H1 (cell line): ENCODE measurements around the gene CNPY3. TPM values are rescaled to one million over a fixed set of nuclear protein-coding genes. Genes with fewer than 3 reads are reported as not detected.

Experiments
- CTCF ChIA-PET: fragments of 300-600 bp; sonication (Branson Sonifier 250); formaldehyde crosslinking; loops from one replicate; lab custom pipeline; 2021; ENCODE audit not compliant: partially characterized antibody; lab: Charles Lee
- POLR2A ChIA-PET: fragments of 300-600 bp; sonication (Branson Sonifier 250); formaldehyde crosslinking; loops from one replicate; lab custom pipeline; 2021; ENCODE audit warnings: inconsistent platforms; ENCODE audit not compliant: partially characterized antibody; lab: Charles Lee
- DNase-seq, 2 experiments: peaks; one replicate each; pipeline versions ENCODE4 v3.0.0 to v3.0.0-alpha.2; 2010 to 2022; ENCODE audit warnings: low spot score in 2 of 2, low read depth in 1 of 2, mixed read lengths in 1 of 2
- FAIRE-seq: peaks from 2 replicates; lab custom pipeline; 2011; peaks lifted over from hg19 to GRCh38; lab: Jason Lieb, UNC
- H2AFZ ChIP-seq: 2 replicates; pipeline ENCODE4 v1.8.1; 2012; ENCODE audit warnings: low read length, inconsistent platforms
- H2AK5ac ChIP-seq: 2 replicates; pipeline ENCODE4 v1.6.1; 2013; ENCODE audit warnings: low read depth, low read length
- H2BK120ac ChIP-seq: replicated peaks from 2 replicates; pipeline ENCODE3; 2013; ENCODE audit warnings: low read depth, low read length, inconsistent platforms
- H2BK12ac ChIP-seq: 2 replicates; pipeline ENCODE4 v1.6.1; 2013; ENCODE audit warnings: low read depth, low read length
- H2BK15ac ChIP-seq: 2 replicates; pipeline ENCODE4 v1.6.1; 2013; ENCODE audit warnings: low read length
- H2BK20ac ChIP-seq: 2 replicates; pipeline ENCODE4 v1.6.1; 2013; ENCODE audit warnings: low read length
- H2BK5ac ChIP-seq: 2 replicates; pipeline ENCODE4 v1.6.1; 2013; ENCODE audit warnings: low read depth, low read length
- H3K14ac ChIP-seq: 2 replicates; pipeline ENCODE4 v1.6.1; 2013; ENCODE audit warnings: inconsistent platforms; ENCODE audit not compliant: insufficient read length
- H3K18ac ChIP-seq: 2 replicates; pipeline ENCODE4 v1.6.1; 2013; ENCODE audit warnings: low read length; ENCODE audit errors: extremely low read depth
- H3K23ac ChIP-seq: 2 replicates; pipeline ENCODE4 v1.6.1; 2013; ENCODE audit warnings: inconsistent platforms; ENCODE audit not compliant: insufficient read length
- H3K23me2 ChIP-seq: 2 replicates; pipeline ENCODE4 v1.6.1; 2013; ENCODE audit warnings: low read depth, low read length
- H3K27ac ChIP-seq: 2 replicates; pipeline ENCODE4 v1.6.1; 2011; ENCODE audit warnings: low read depth, low read length, inconsistent platforms
- H3K27me3 ChIP-seq, 4 experiments: replicated peaks in 1 of 4; 1 replicate in 1 of 4; 2 replicates in 3 of 4; pipeline versions ENCODE4 v1.6.1 to v1.8.1; 2011 to 2013; ENCODE audit warnings: low read length in 3 of 4, mild to moderate bottlenecking in 3 of 4, inconsistent platforms in 2 of 4, mixed read lengths in 2 of 4, moderate library complexity in 1 of 4; ENCODE audit not compliant: control insufficient read depth in 3 of 4, insufficient read depth in 3 of 4; ENCODE audit errors: extremely low read depth in 1 of 4
- H3K36me3 ChIP-seq, 4 experiments: 2 replicates each; pipeline versions ENCODE4 v1.6.1 to v1.8.1; 2011 to 2013; ENCODE audit warnings: mild to moderate bottlenecking in 4 of 4, low read length in 3 of 4, moderate library complexity in 2 of 4, control low read depth in 1 of 4, inconsistent platforms in 1 of 4; ENCODE audit not compliant: insufficient read depth in 4 of 4, control insufficient read depth in 2 of 4
- H3K4ac ChIP-seq: replicated peaks from 2 replicates; pipeline ENCODE3; 2013; ENCODE audit warnings: low read length, low read depth, mixed read lengths, inconsistent platforms; ENCODE audit not compliant: insufficient read length
- H3K4me1 ChIP-seq, 4 experiments: replicated peaks in 1 of 4; 1 replicate in 1 of 4; 2 replicates in 3 of 4; pipeline versions ENCODE4 v1.6.1 to v1.8.1; 2011 to 2013; ENCODE audit warnings: low read length in 3 of 4, inconsistent platforms in 2 of 4, mixed read lengths in 1 of 4; ENCODE audit not compliant: insufficient read depth in 4 of 4, control insufficient read depth in 3 of 4
- H3K4me2 ChIP-seq, 2 experiments: 2 replicates each; pipeline versions ENCODE4 v1.6.1 to v1.8.1; 2011 to 2013; ENCODE audit warnings: low read depth in 2 of 2, low read length in 2 of 2, control low read depth in 1 of 2, inconsistent platforms in 1 of 2, mild to moderate bottlenecking in 1 of 2; ENCODE audit not compliant: insufficient read depth in 1 of 2
- H3K4me3 ChIP-seq, 4 experiments: fragments of 200-600, 300-600 bp in 1 of 4; sonication (generic), shearing (Covaris generic), sonication (Bioruptor Twin) in 1 of 4; 2 replicates each; pipeline versions ENCODE4 v1.5.1 to v1.8.1; 2011 to 2016; ENCODE audit warnings: low read length in 4 of 4, low read depth in 3 of 4, control low read depth in 2 of 4, inconsistent platforms in 2 of 4, mild to moderate bottlenecking in 2 of 4, mixed read lengths in 1 of 4, moderate library complexity in 1 of 4; ENCODE audit not compliant: insufficient read depth in 2 of 4; ENCODE audit errors: extremely low read depth in 1 of 4
- H3K56ac ChIP-seq: replicated peaks from 2 replicates; pipeline ENCODE3; 2013; ENCODE audit warnings: low read depth, mild to moderate bottlenecking, mixed read lengths, low read length, inconsistent platforms; ENCODE audit not compliant: insufficient read length
- H3K79me1 ChIP-seq: 2 replicates; pipeline ENCODE4 v1.6.1; 2013; ENCODE audit warnings: low read depth, low read length, control low read depth
- H3K79me2 ChIP-seq, 2 experiments: 2 replicates each; pipeline versions ENCODE4 v1.6.1 to v1.8.1; 2012 to 2013; ENCODE audit warnings: low read length in 2 of 2, mild to moderate bottlenecking in 2 of 2, inconsistent platforms in 1 of 2; ENCODE audit not compliant: insufficient read depth in 2 of 2, control insufficient read depth in 1 of 2
- H3K9ac ChIP-seq, 4 experiments: replicated peaks in 1 of 4; 1 replicate in 1 of 4; 2 replicates in 3 of 4; pipeline versions ENCODE4 v1.6.1 to v1.8.1; 2011 to 2013; ENCODE audit warnings: low read depth in 3 of 4, low read length in 3 of 4, control low read depth in 2 of 4, mild to moderate bottlenecking in 2 of 4, moderate library complexity in 2 of 4, inconsistent platforms in 1 of 4; ENCODE audit errors: extremely low read depth in 1 of 4
- H3K9me3 ChIP-seq, 2 experiments: 2 replicates each; pipeline versions ENCODE4 v1.6.1 to v1.8.1; 2012 to 2013; ENCODE audit warnings: mild to moderate bottlenecking in 2 of 2, moderate library complexity in 2 of 2, control low read depth in 1 of 2, inconsistent platforms in 1 of 2, low read depth in 1 of 2, low read length in 1 of 2, mixed read lengths in 1 of 2; ENCODE audit not compliant: insufficient read depth in 2 of 2
- H4K20me1 ChIP-seq, 2 experiments: replicated peaks in 1 of 2; 2 replicates each; pipeline versions ENCODE3 to v1.8.1; 2011 to 2013; ENCODE audit warnings: inconsistent platforms in 2 of 2, low read length in 2 of 2, mild to moderate bottlenecking in 1 of 2; ENCODE audit not compliant: insufficient read depth in 2 of 2, control insufficient read depth in 1 of 2
- H4K5ac ChIP-seq: 2 replicates; pipeline ENCODE4 v1.6.1; 2013; ENCODE audit warnings: low read length, low read depth, mixed read lengths, inconsistent platforms; ENCODE audit not compliant: insufficient read length
- H4K8ac ChIP-seq: 2 replicates; pipeline ENCODE4 v1.8.0; 2013; ENCODE audit warnings: mild to moderate bottlenecking, moderate library complexity, low read length, inconsistent platforms; ENCODE audit not compliant: insufficient read depth; ENCODE audit errors: extremely low read depth
- H4K91ac ChIP-seq: replicated peaks from 2 replicates; pipeline ENCODE3; 2013; ENCODE audit warnings: low read length, mixed read lengths, inconsistent platforms; ENCODE audit not compliant: insufficient read length
- CHD2 ChIP-seq: IDR thresholded peaks from 2 replicates; pipeline ENCODE4 v1.6.1; 2012; ENCODE audit warnings: low read length, improper control_type of control experiment
- POU5F1 ChIP-seq: IDR thresholded peaks from 2 replicates; pipeline ENCODE4 v1.6.1; 2011; ENCODE audit warnings: low read depth, mild to moderate bottlenecking, low read length, moderate library complexity
- WGBS, 2 experiments: shearing (Covaris generic) in 1 of 2; methylation state at CpG; one replicate each; pipeline versions ENCODE4 v1.1.6 to v1.1.7; 2013 to 2015; ENCODE audit warnings: low lambda C conversion rate in 2 of 2, mixed read lengths in 2 of 2, inconsistent platforms in 1 of 2, low coverage in 1 of 2, missing lambda C conversion rate in 1 of 2; ENCODE audit not compliant: insufficient replicate concordance in 2 of 2, insufficient coverage in 1 of 2, insufficient read length in 1 of 2; ENCODE audit errors: extremely low coverage in 1 of 2, missing lambda C conversion rate in 1 of 2; 5-methylcytosine and 5-hydroxymethylcytosine counted together
- polyA plus RNA-seq, 7 experiments: library from polyadenylated mRNA; depleted of rRNA in 3 of 7; stranded (reverse) in 5 of 7; unstranded in 2 of 7; fragments of >200 nt in 5 of 7; fragments of 200-250 nt in 2 of 7; gene quantifications; 1 replicate in 5 of 7; 2 replicates in 1 of 7; 4 replicates in 1 of 7; pipeline versions ENCODE4 v1.2.1 to v1.2.3, GENCODE V29; 2011 to 2013; ENCODE audit warnings: missing spikeins in 2 of 7, mixed read lengths in 2 of 7
- total RNA-seq: library from RNA; stranded (reverse); fragmentation: NEBNext Ultra II Directional; extraction: Animal tissue kit (Norgen Biotek cat#: 25700); gene quantifications from 2 replicates; pipeline ENCODE4 v1.2.1, GENCODE V29; 2021

Gene CNPY3
- total and polyA plus RNA-seq, 2 of the 8 experiments (the other 6 are each of a cell fraction or from before 2014, with no cell fraction given), result 49.6 to 64.5 TPM

- no peak overlapping the region for H3K4me3 ChIP-seq
- H2BK15ac ChIP-seq, result no peak overlapping the region
- no peaks in the 10 kb centered on the region for H3K9me3 ChIP-seq
- H2BK20ac ChIP-seq, result no peak overlapping the region
- no peaks in the 10 kb centered on the region; the same call in 1 of the 2 replicates for H3K79me1 ChIP-seq
- no peak overlapping the region for H4K5ac ChIP-seq
- H3K23ac ChIP-seq, result no peak overlapping the region
- H2BK120ac ChIP-seq, result no peak overlapping the region
- peaks cover 1 to 27% (median 13%) of the 10 kb centered on the region in 4 experiments; a peak in 7 of 8 replicates for H3K36me3 ChIP-seq
- TF ChIP-seq CHD2, result no peak
- TF ChIP-seq POU5F1, result no peak
- POLR2A ChIA-PET, result interaction anchor here (1.1 to 1.5 kb wide), 3 partner anchors 11 to 69 kb away, joined by 3 to 4 read pairs (median 4); partner anchors contain the start of gene CNPY3
- CTCF ChIA-PET, result interaction anchor here (1.2 to 1.4 kb wide), 3 partner anchors 23 to 70 kb away, joined by 3 to 5 read pairs (median 3); no protein-coding TSS in a partner anchor
- H4K91ac ChIP-seq, result no peak overlapping the region
- H4K8ac ChIP-seq, result 0 out of 2 replicates have a peak overlapping the region, but pooled peaks have one; percentile 42
- no peak overlapping the region for H3K18ac ChIP-seq
- H3K4me2 ChIP-seq, result no peak overlapping the region
- H3K14ac ChIP-seq, result no peak overlapping the region
- no peak overlapping the region for H2AFZ ChIP-seq
- no peaks in the 10 kb centered on the region for H3K23me2 ChIP-seq
- peaks cover 0 to 6% (median 1%) of the 10 kb centered on the region in 4 experiments; a peak in 4 of 7 replicates for H3K4me1 ChIP-seq
- no peak overlapping the region for H3K9ac ChIP-seq
- peaks cover 0 to 4% of the 10 kb centered on the region in 2 experiments; a peak in 1 of 4 replicates for H3K79me2 ChIP-seq
- H3K4ac ChIP-seq, result no peak overlapping the region
- no peak for DNase-seq
- no peak overlapping the region for H3K56ac ChIP-seq
- no peak overlapping the region for H3K27ac ChIP-seq
- no peak for FAIRE-seq
- no peak overlapping the region for H2BK12ac ChIP-seq
- H4K20me1 ChIP-seq, result peaks cover 0 to 2% of the 10 kb centered on the region in 2 experiments
- no peak overlapping the region for H2BK5ac ChIP-seq
- 96% methylated on average over 6 of the region's 6 CpGs; no CpG with 5 or more reads in 1 of the 2 experiments for WGBS, 2 experiments
- no peaks in the 10 kb centered on the region for H3K27me3 ChIP-seq
- H2AK5ac ChIP-seq, result no peak overlapping the region
These were observed 11.3 kb downstream of the CNPY3 start for GRCh38 chr6:42940493-42941045.
